ENCODE measurements around the gene POMGNT1. TPM values are rescaled to one million over a fixed set of nuclear protein-coding genes. Genes with fewer than 3 reads are reported as not detected.

Gene POMGNT1
- total RNA-seq, 1 donor from 2014 or later, result 37.8 TPM

DNA sequence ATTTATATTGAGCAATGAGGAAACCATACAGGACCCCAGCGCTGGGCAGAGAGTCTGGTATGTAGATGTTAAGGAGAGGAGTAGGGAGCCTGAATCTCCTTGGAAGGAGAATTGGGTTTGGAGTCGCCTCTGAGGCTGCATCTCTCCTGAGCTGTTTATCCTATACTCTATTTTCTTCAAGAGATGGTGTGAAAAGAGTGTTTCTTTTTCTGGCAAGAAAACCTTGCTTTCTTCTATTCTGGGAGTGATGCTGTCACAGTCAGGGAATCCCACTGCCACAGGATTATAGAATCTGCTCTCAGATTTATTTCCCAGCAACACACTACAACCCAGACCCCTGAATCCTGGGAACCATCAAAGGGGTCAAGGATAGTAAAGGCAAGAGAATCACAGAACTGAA lies 8.2 kb upstream of the POMGNT1 start:
- Mint-ChIP-seq H3K27ac (ENCODE audit: unreplicated experiment) (no peak overlapping the region), H3K36me3 (ENCODE audit: low read depth, unreplicated experiment) (no peaks in the 10 kb centered on the region), H3K9me3 (ENCODE audit: unreplicated experiment) (no peaks in the 10 kb centered on the region), H3K27me3 (ENCODE audit: unreplicated experiment) (peaks cover 2% of the 10 kb centered on the region), H3K4me1 (ENCODE audit: unreplicated experiment) (peaks cover 8% of the 10 kb centered on the region), H3K4me3 (ENCODE audit: unreplicated experiment) (no peak overlapping the region)
- DNase-seq (ENCODE audit: low spot score), result no peak
- TF ChIP-seq, protein P1, sequence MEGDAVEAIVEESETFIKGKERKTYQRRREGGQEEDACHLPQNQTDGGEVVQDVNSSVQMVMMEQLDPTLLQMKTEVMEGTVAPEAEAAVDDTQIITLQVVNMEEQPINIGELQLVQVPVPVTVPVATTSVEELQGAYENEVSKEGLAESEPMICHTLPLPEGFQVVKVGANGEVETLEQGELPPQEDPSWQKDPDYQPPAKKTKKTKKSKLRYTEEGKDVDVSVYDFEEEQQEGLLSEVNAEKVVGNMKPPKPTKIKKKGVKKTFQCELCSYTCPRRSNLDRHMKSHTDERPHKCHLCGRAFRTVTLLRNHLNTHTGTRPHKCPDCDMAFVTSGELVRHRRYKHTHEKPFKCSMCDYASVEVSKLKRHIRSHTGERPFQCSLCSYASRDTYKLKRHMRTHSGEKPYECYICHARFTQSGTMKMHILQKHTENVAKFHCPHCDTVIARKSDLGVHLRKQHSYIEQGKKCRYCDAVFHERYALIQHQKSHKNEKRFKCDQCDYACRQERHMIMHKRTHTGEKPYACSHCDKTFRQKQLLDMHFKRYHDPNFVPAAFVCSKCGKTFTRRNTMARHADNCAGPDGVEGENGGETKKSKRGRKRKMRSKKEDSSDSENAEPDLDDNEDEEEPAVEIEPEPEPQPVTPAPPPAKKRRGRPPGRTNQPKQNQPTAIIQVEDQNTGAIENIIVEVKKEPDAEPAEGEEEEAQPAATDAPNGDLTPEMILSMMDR (IDR thresholded peaks at IDR 0.05; ENCODE audit: unreplicated experiment), result no peak

DNA sequence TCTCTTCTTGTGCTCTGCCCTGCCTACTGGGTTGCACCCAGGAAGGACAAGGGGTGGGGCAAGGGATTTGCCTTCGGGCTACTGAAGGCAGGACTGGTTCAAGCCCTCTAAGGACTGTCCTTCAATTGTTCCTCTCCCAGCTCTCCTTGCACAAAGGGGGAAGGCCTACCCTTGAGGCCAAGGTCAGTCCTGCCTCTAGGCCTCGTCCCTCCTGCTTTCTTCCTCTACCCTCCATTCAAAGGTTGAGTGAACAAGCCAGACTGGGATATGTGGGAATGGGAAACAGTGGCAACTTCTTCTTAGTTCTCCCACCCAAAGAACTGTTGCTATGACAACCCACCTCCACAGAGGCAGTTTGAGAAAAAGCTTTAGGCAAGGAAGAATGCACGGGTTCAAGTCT lies 7.6 kb upstream of the POMGNT1 start:
- peaks cover 8% of the 10 kb centered on the region for H3K4me1 Mint-ChIP-seq (ENCODE audit: unreplicated experiment)
- TF ChIP-seq, protein P1 (IDR thresholded peaks at IDR 0.05; ENCODE audit: unreplicated experiment), result no peak
- H3K36me3 Mint-ChIP-seq (ENCODE audit: low read depth, unreplicated experiment), result no peaks in the 10 kb centered on the region
- no peak overlapping the region for H3K4me3 Mint-ChIP-seq (ENCODE audit: unreplicated experiment)
- H3K27ac Mint-ChIP-seq (ENCODE audit: unreplicated experiment), result no peak overlapping the region
- DNase-seq (ENCODE audit: low spot score), result no peak
- no peaks in the 10 kb centered on the region for H3K9me3 Mint-ChIP-seq (ENCODE audit: unreplicated experiment)
- H3K27me3 Mint-ChIP-seq (ENCODE audit: unreplicated experiment), result peaks cover 2% of the 10 kb centered on the region

DNA sequence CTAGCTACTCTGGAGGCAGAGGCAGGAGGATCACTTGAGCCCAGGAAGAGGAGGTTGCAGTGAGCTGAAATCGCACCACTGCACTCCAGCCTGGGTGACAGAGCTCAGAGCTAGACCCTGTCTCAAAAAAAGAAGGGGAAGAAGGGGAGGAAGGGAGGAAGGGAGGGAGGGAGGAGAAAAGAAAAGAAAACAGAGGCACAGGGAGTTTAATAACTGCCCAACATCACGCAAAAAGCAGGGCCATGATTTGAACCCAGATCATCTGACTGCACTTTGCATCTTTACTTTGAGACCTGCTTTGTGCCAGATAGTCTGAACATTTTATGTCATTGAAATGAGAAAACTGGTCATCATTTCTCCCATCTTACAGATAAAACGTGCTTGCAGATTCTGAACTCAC lies 6.9 kb upstream of the POMGNT1 start:
- Mint-ChIP-seq H3K4me1 (ENCODE audit: unreplicated experiment) (peaks cover 11% of the 10 kb centered on the region), H3K36me3 (ENCODE audit: low read depth, unreplicated experiment) (no peaks in the 10 kb centered on the region), H3K27me3 (ENCODE audit: unreplicated experiment) (peaks cover 2% of the 10 kb centered on the region), H3K27ac (ENCODE audit: unreplicated experiment) (no peak overlapping the region), H3K9me3 (ENCODE audit: unreplicated experiment) (no peaks in the 10 kb centered on the region), H3K4me3 (ENCODE audit: unreplicated experiment) (no peak overlapping the region)
- TF ChIP-seq, protein P1 (IDR thresholded peaks at IDR 0.05; ENCODE audit: unreplicated experiment), result no peak
- no peak for DNase-seq (ENCODE audit: low spot score)

DNA sequence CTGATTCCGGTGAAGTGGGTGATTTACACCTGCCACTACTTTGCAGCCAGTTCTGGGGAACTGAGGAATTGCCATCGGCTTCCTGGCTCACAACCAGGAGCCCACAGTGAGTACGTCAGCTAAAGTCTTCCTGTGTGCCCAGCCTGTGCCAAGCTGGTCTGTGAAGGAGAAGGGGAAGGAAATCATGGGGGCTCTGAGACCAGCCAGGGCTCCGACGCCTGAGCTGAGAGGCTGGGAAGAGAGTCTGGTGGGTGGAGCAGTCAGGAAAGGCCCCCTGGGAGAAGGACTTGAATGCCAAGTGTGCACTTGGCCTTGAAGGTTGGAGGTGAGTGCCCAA lies 6.1 kb upstream of the POMGNT1 start:
- Mint-ChIP-seq H3K36me3 (ENCODE audit: low read depth, unreplicated experiment) (no peaks in the 10 kb centered on the region), H3K4me3 (ENCODE audit: unreplicated experiment) (no peak overlapping the region), H3K9me3 (ENCODE audit: unreplicated experiment) (no peaks in the 10 kb centered on the region), H3K4me1 (ENCODE audit: unreplicated experiment) (peaks cover 12% of the 10 kb centered on the region), H3K27me3 (ENCODE audit: unreplicated experiment) (peaks cover 2% of the 10 kb centered on the region), H3K27ac (ENCODE audit: unreplicated experiment) (no peak overlapping the region)
- TF ChIP-seq, protein P1 (IDR thresholded peaks at IDR 0.05; ENCODE audit: unreplicated experiment), result no peak
- DNase-seq (ENCODE audit: low spot score), result no peak

DNA sequence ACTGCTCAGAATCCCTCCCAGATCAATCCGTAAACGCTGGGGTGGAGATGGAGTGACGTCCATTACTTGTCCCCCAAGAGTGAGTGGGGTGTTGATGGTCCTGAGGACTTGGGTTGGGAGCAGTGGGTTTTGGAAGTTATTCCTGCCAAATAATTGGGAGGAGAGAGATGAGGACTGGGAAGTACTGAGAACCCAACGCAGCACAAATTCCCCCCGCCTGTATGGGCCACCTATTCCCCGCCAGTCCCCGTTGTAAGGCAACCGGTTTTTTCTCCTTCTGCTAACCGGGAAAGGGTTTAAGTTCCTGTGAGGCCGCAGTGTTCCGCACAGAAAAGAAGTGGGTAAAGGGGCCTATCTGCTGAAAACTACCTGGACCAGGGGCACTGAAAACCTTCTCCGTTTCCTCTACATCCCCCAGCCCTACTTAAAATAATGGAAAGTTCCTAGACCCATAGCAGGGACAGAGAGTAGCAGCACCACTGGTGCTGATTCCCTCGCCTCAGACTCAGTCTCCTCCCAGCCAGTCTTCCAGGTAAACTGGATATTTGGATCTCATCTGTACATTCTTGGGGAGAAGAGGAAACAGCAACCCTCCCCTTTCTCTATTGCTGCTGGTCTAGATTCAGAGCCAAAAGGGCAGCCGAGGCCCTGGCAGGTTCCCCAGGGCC lies 5.6 kb upstream of the POMGNT1 start:
- no peak for DNase-seq (ENCODE audit: low spot score)
- H3K27ac Mint-ChIP-seq (ENCODE audit: unreplicated experiment), result no peak overlapping the region
- H3K4me1 Mint-ChIP-seq (ENCODE audit: unreplicated experiment), result peaks cover 15% of the 10 kb centered on the region
- H3K27me3 Mint-ChIP-seq (ENCODE audit: unreplicated experiment), result peaks cover 2% of the 10 kb centered on the region
- H3K4me3 Mint-ChIP-seq (ENCODE audit: unreplicated experiment), result peak overlapping the region; percentile 86
- TF ChIP-seq, protein P1 (IDR thresholded peaks at IDR 0.05; ENCODE audit: unreplicated experiment), result no peak
- no peaks in the 10 kb centered on the region for H3K9me3 Mint-ChIP-seq (ENCODE audit: unreplicated experiment)
- no peaks in the 10 kb centered on the region for H3K36me3 Mint-ChIP-seq (ENCODE audit: low read depth, unreplicated experiment)
